Stimulated activated CD4-positive, alpha-beta T cell treated with anti-CD3 and anti-CD28 coated beads, Interleukin-2, amount 100 ng/mL, for 24 hours (primary cell): ENCODE measurements around the gene GLYR1.
A peak's percentile ranks its signal among the peaks of the same experiment; 100 is the strongest.
"Not testable (repeated sequence)": the region's sequence is repeated elsewhere in the genome, so short reads cannot be mapped to it uniquely, and the experiment has no call there.

Source experiments
- DNase-seq, 2 donors: peaks; one replicate each; pipeline ENCODE4 v3.0.0-alpha.2; 2020

The GLYR1 gene

GRCh38 chr16:4846901-4847773, at the start of gene GLYR1, which contains the start of gene UBN1:
TSS of gene GLYR1 (minus strand) at chr16:4847288. CDS start at chr16:4847265, 23 bp downstream.
TSS of gene UBN1 (plus strand) at chr16:4847481. CDS start at chr16:4852918, 5,437 bp downstream.
- DNase-seq: peak; percentile 100

- DNase-seq: not testable (repeated sequence)
These were observed 49.7 kb upstream of the GLYR1 start for GRCh38 chr16:4896761-4897160.

- no peak for DNase-seq
These were observed 48.3 kb upstream of the GLYR1 start for GRCh38 chr16:4895366-4895765.

- no peak for DNase-seq
These were observed 47.4 kb upstream of the GLYR1 start for GRCh38 chr16:4894276-4895150.

GRCh38 chr16:4893103-4893862, 46.2 kb upstream of the GLYR1 start:
- DNase-seq: no peak

- no peak for DNase-seq
These were observed 45.4 kb upstream of the GLYR1 start for GRCh38 chr16:4892361-4893102.

GRCh38 chr16:4891886-4892216, 44.8 kb upstream of the GLYR1 start:
- no peak for DNase-seq

GRCh38 chr16:4891097-4891885, 44.2 kb upstream of the GLYR1 start:
- DNase-seq: no peak

GRCh38 chr16:4890686-4891085, 43.6 kb upstream of the GLYR1 start:
- DNase-seq: no peak

- no peak for DNase-seq
These were observed 42.9 kb upstream of the GLYR1 start for GRCh38 chr16:4890026-4890425.

GRCh38 chr16:4888428-4889135, 41.5 kb upstream of the GLYR1 start:
- no peak for DNase-seq

- DNase-seq: no peak
These were observed 39.1 kb upstream of the GLYR1 start for GRCh38 chr16:4886151-4886550.

- DNase-seq: no peak
These were observed 38.1 kb upstream of the GLYR1 start for GRCh38 chr16:4884972-4885874.

- DNase-seq: no peak
These were observed 37.1 kb upstream of the GLYR1 start for GRCh38 chr16:4884209-4884608.

- DNase-seq: no peak
These were observed 36.4 kb upstream of the GLYR1 start for GRCh38 chr16:4883501-4883900.

GRCh38 chr16:4882633-4883285, 35.7 kb upstream of the GLYR1 start:
- DNase-seq: no peak

- no peak for DNase-seq
These were observed 35.0 kb upstream of the GLYR1 start for GRCh38 chr16:4882000-4882632.

- DNase-seq: no peak
These were observed 33.0 kb upstream of the GLYR1 start for GRCh38 chr16:4880006-4880580.
